ENCODE data around the gene PLEKHH3.
"Not testable (repeated sequence)": the region's sequence is repeated elsewhere in the genome, so short reads cannot be mapped to it uniquely, and the experiment has no call there.

The PLEKHH3 gene

GRCh38 chr17:42642336-42642735 is 34.5 kb downstream of the PLEKHH3 start:
- Mint-ChIP-seq H3K27ac (no peak overlapping the region), H3K36me3 (ENCODE audit: low read depth) (no peaks in the 10 kb centered on the region)

DNA sequence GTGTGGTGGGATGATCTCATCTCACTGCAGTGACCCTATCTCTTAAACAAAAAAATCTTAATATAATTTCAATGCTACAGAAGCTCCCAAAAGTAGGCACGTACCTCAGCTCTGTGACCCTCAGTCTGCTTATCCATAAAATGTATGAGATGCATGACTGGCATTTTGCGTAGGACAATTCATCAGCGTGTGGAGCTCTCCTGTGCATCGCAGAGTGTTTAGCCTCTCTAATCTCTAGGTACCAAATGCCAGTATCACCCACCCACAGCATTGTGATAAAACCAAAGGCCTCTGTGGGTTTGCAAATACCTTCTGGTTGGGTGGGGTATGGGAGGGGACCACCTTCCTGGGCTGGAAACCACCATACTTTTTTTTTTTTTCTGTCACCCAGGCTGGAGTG is 36.7 kb downstream of the PLEKHH3 start:
- Mint-ChIP-seq H3K4me1 (ENCODE audit: low read depth) (no peaks in the 10 kb centered on the region), H3K9me3 (no peaks in the 10 kb centered on the region), H3K27me3 (peaks cover 8% of the 10 kb centered on the region), H3K27ac (no peak overlapping the region), H3K36me3 (ENCODE audit: low read depth) (no peaks in the 10 kb centered on the region), H3K4me3 (no peak overlapping the region)

More at GRCh38 chr17:42642336-42642735, 34.5 kb downstream of the PLEKHH3 start:
- Mint-ChIP-seq H3K4me3 (no peak overlapping the region), H3K4me1 (ENCODE audit: low read depth) (no peaks in the 10 kb centered on the region), H3K9me3 (no peaks in the 10 kb centered on the region), H3K27me3 (peaks cover 13% of the 10 kb centered on the region)

DNA sequence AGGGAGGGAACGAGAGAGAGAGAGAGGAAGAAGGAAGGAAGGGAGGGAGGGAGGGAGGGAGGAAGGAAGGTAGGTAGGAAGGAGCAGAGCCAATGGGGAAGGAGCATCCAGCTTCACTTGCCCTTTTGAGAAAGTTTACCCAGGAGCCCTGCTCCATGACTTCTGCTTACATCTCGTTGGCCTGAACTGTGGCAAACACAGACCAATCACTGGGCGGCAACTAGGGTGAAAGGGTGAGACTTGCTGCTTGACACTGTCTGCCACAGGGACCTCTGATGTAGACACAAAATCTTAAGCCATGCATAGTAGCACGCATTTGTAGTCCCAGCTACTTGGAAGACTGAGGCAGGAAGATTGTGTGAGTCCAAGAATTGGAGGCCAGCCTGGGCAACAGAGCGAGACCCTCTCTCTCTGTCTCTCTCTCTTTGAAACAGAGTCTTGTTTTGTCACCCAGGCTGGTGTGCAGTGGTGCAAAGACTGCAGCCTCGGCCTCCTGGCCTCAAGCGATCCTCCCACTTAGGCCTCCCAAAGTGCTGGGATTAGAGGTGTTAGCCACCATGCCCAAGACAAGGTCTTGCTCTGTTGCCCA is 37.2 kb downstream of the PLEKHH3 start:
- Mint-ChIP-seq H3K4me3 (no peak overlapping the region), H3K36me3 (ENCODE audit: low read depth) (no peaks in the 10 kb centered on the region), H3K4me1 (ENCODE audit: low read depth) (no peaks in the 10 kb centered on the region), H3K27me3 (peaks cover 8% of the 10 kb centered on the region), H3K9me3 (no peaks in the 10 kb centered on the region), H3K27ac (no peak overlapping the region)

DNA sequence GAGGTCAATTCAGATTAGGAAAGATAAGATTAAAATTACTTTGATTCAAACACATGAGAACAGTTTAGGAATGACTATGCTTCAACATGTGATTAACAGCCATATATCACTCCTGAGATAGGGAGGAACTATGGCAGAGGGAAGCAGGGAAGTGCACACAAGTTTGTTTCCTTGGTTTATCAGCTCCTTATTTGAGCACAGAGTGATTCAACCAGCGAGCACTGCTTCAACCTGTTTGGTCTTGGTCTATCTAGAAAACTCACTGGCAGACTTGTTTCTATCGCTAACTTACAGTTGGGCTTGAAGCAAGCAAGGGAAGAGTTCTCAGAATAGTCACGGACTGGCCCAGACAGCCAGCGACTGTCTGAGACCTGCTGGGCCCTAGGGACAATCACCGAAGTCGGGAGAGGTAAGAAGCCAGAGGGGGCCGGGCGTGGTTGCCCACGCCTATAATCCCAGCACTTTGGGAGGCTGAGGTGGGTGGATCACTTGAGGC is 43.8 kb downstream of the PLEKHH3 start:
- Mint-ChIP-seq H3K36me3 (ENCODE audit: low read depth) (no peaks in the 10 kb centered on the region), H3K27ac (no peak overlapping the region), H3K27me3 (no peaks in the 10 kb centered on the region), H3K4me1 (ENCODE audit: low read depth) (no peaks in the 10 kb centered on the region), H3K9me3 (no peaks in the 10 kb centered on the region), H3K4me3 (no peak overlapping the region)

DNA sequence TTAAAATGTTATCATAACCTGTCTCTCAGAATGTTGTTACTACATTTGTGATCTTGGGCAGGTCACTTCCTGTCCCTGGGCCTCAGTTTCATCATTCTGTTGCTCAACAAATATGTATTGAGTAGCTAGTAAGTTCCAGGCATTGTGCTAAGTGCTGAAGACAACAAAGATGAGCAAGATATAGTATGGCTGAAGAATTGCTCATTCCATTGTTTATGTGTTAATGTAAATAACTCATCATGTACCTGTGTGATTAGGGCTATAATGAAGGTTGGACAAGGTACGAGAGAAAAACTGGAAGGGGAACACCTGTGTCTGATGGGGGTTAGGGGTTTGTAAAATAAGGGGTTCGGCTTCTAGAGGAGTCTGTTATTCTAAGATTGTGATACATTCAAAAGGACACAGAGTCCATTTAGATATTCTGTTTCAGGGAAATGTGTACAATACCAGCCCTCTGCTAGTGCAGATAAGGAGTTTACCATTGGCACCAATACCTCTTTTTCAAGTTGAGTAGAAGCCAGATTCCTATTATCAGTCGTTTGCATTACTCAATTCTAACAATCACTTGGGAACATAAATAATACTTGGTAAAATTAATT is 47.3 kb downstream of the PLEKHH3 start:
- Mint-ChIP-seq H3K36me3 (ENCODE audit: low read depth) (no peaks in the 10 kb centered on the region), H3K9me3 (no peaks in the 10 kb centered on the region), H3K4me1 (ENCODE audit: low read depth) (no peaks in the 10 kb centered on the region), H3K4me3 (no peak overlapping the region), H3K27me3 (no peaks in the 10 kb centered on the region), H3K27ac (no peak overlapping the region)

- not testable (repeated sequence) for H3K27ac Mint-ChIP-seq; H3K4me1 Mint-ChIP-seq (ENCODE audit: low read depth); H3K4me3 Mint-ChIP-seq; H3K27me3 Mint-ChIP-seq; H3K9me3 Mint-ChIP-seq; H3K36me3 Mint-ChIP-seq (ENCODE audit: low read depth)
These were observed 49.6 kb downstream of the PLEKHH3 start for GRCh38 chr17:42627032-42627764.

- no peaks in the 10 kb centered on the region for H3K27me3 Mint-ChIP-seq
- H3K4me1 Mint-ChIP-seq (ENCODE audit: low read depth) = peaks cover 2% of the 10 kb centered on the region
- H3K9me3 Mint-ChIP-seq = no peaks in the 10 kb centered on the region
- H3K27ac Mint-ChIP-seq = no peak overlapping the region
- no peak overlapping the region for H3K4me3 Mint-ChIP-seq
- H3K36me3 Mint-ChIP-seq (ENCODE audit: low read depth) = no peaks in the 10 kb centered on the region
These were observed 52.8 kb downstream of the PLEKHH3 start for GRCh38 chr17:42623732-42624596.

- H3K27me3 Mint-ChIP-seq = no peaks in the 10 kb centered on the region
- no peak overlapping the region for H3K4me3 Mint-ChIP-seq
- peaks cover 9% of the 10 kb centered on the region for H3K4me1 Mint-ChIP-seq (ENCODE audit: low read depth)
- H3K27ac Mint-ChIP-seq = no peak overlapping the region
- no peaks in the 10 kb centered on the region for H3K36me3 Mint-ChIP-seq (ENCODE audit: low read depth)
- no peaks in the 10 kb centered on the region for H3K9me3 Mint-ChIP-seq
These were observed 53.5 kb downstream of the PLEKHH3 start for GRCh38 chr17:42623271-42623670.

DNA sequence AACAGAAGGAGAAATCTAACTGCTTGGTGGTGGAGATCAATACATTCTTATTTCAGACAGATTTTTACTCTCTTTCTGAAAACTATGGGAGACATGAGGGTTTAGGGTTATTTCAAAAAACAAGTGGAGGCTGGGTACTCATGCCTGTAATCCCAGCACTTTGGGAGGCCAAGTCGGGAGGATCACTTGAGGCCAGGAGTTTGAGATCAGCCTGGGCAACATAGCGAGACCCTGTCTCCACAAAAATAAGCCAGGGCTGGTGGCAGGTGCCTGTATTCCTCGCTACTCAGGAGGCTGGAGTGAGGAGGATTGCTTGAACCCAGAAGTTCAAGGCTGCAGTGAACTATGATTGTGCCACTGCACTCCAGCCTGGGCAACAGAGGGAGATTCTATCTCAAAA is 54.8 kb downstream of the PLEKHH3 start:
- H3K36me3 Mint-ChIP-seq (ENCODE audit: low read depth); H3K4me3 Mint-ChIP-seq; H3K27me3 Mint-ChIP-seq; H3K27ac Mint-ChIP-seq; H3K9me3 Mint-ChIP-seq: not testable (repeated sequence)
- H3K4me1 Mint-ChIP-seq (ENCODE audit: low read depth) = peaks cover 12% of the 10 kb centered on the region

DNA sequence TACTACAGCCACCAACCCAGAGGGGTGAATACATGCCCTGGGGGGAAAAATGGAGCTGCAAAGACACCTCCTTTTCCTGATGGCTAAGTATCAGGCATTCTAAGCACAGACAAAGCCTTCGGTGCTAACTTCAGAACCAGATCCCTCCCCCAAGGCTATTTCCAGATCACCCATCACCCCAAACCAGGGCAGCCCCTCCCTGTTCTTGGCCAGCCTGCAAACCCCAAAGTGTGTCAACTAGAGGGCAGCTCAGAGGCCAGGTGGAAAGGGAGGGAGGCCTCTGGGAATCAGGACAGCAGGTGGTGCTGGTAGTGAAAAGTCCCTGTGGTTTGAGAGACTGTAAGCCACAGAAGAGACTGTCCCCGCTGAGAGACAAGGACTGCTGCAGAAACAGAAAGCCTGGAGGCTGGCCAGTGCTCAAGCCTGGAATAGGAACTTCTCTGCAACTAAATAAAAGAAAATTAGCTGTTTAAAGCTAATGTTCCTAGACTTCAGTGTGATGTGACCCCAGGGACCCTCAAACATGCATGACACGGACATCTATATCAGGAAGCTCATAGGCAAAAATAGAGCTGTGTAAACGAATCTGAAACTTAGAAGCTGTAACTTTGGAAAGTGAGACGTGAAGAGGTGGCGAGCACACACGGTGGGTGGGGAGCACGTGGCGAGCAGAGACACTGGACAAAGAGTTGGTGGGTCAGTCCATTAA is 58.2 kb downstream of the PLEKHH3 start:
- H3K36me3 Mint-ChIP-seq (ENCODE audit: low read depth) = peaks cover 22% of the 10 kb centered on the region
- no peak overlapping the region for H3K27ac Mint-ChIP-seq
- no peak overlapping the region for H3K4me3 Mint-ChIP-seq

GRCh38 chr17:42617956-42618431 is 58.8 kb downstream of the PLEKHH3 start:
- Mint-ChIP-seq H3K36me3 (ENCODE audit: low read depth) (peaks cover 27% of the 10 kb centered on the region), H3K4me1 (ENCODE audit: low read depth) (peaks cover 12% of the 10 kb centered on the region), H3K9me3 (no peaks in the 10 kb centered on the region), H3K4me3 (no peak overlapping the region), H3K27ac (no peak overlapping the region), H3K27me3 (no peaks in the 10 kb centered on the region)

More for the DNA sequence above, 58.2 kb downstream of the PLEKHH3 start:
- Mint-ChIP-seq H3K27me3 (no peaks in the 10 kb centered on the region), H3K9me3 (no peaks in the 10 kb centered on the region), H3K4me1 (ENCODE audit: low read depth) (peaks cover 12% of the 10 kb centered on the region)

Data from stimulated activated naive CD8-positive, alpha-beta T cell treated with anti-CD3 and anti-CD28 coated beads, Interleukin-15, Interleukin-2, amounts not matched to agents 100 ng/mL and 50 ng/mL, for 24 hours (primary cell).